ENCODE data around the gene SFPQ. TPM values are rescaled to one million over a fixed set of nuclear protein-coding genes. Genes with fewer than 3 reads are reported as not detected.

The SFPQ gene
- total and polyA plus RNA-seq, 2 of the 8 experiments (the other 6 are each of a cell fraction or from before 2014, with no cell fraction given), result 118 to 469 TPM

GRCh38 chr1:35226546-35226945 is 33.6 kb upstream of the SFPQ start:
- H3K56ac ChIP-seq (replicated peaks; ENCODE audit: insufficient read length, low read depth, low read length), result peak overlapping the region; percentile 1
- H3K4me3 ChIP-seq (ENCODE audit: extremely low read depth in 1 of 4, insufficient read depth in 2 of 4, low read depth in 3 of 4, low read length in 4 of 4), result no peak overlapping the region
- H3K4me2 ChIP-seq (ENCODE audit: insufficient read depth in 1 of 2, low read depth in 2 of 2, low read length in 2 of 2), result no peak overlapping the region
- H3K9me3 ChIP-seq (ENCODE audit: insufficient read depth in 2 of 2, low read depth in 1 of 2, low read length in 1 of 2), result no peaks in the 10 kb centered on the region
- no peak overlapping the region for H2BK5ac ChIP-seq (ENCODE audit: low read depth, low read length)
- no peak overlapping the region for H3K18ac ChIP-seq (ENCODE audit: extremely low read depth, low read length)
- H2BK12ac ChIP-seq (ENCODE audit: low read depth, low read length), result no peak overlapping the region
- no peaks in the 10 kb centered on the region for H3K27me3 ChIP-seq (replicated peaks in 1 of 4; ENCODE audit: control insufficient read depth in 3 of 4, extremely low read depth in 1 of 4, insufficient read depth in 3 of 4, low read length in 3 of 4)
- no peak overlapping the region for H4K91ac ChIP-seq (replicated peaks; ENCODE audit: insufficient read length, low read length)
- no peak overlapping the region for H3K14ac ChIP-seq (ENCODE audit: insufficient read length)
- no peaks in the 10 kb centered on the region for H4K20me1 ChIP-seq (replicated peaks in 1 of 2; ENCODE audit: control insufficient read depth in 1 of 2, insufficient read depth in 2 of 2, low read length in 2 of 2)
- H3K4me1 ChIP-seq (replicated peaks in 1 of 4; ENCODE audit: control insufficient read depth in 3 of 4, insufficient read depth in 4 of 4, low read length in 3 of 4), result no peaks in the 10 kb centered on the region
- no peak overlapping the region for H3K9ac ChIP-seq (replicated peaks in 1 of 4; ENCODE audit: extremely low read depth in 1 of 4, low read depth in 3 of 4, low read length in 3 of 4)
- H2BK15ac ChIP-seq (ENCODE audit: low read length), result no peak overlapping the region
- no peaks in the 10 kb centered on the region for H3K79me2 ChIP-seq (ENCODE audit: control insufficient read depth in 1 of 2, insufficient read depth in 2 of 2, low read length in 2 of 2)
- TF ChIP-seq ZNF274 (IDR thresholded peaks at IDR 0.05; ENCODE audit: borderline replicate concordance, extremely low read depth, low read length), result no peak
- TF ChIP-seq SRF (IDR thresholded peaks at IDR 0.05; ENCODE audit: low read depth, low read length), result no peak
- no peak for TF ChIP-seq POU5F1 (IDR thresholded peaks at IDR 0.05; ENCODE audit: low read depth, low read length)
- no peak for FAIRE-seq
- H4K5ac ChIP-seq (ENCODE audit: insufficient read length, low read depth, low read length), result no peak overlapping the region
- H2BK120ac ChIP-seq (replicated peaks; ENCODE audit: low read depth, low read length), result no peak overlapping the region
- POLR2A ChIA-PET (ENCODE audit: partially characterized antibody), result interaction anchor here (0.8 to 1.4 kb wide), 5 partner anchors 15 to 46 kb away, joined by 3 to 4 read pairs (median 3); partner anchors contain the start of gene ZMYM4
- H2BK20ac ChIP-seq (ENCODE audit: low read length), result no peak overlapping the region
- WGBS, 2 experiments (ENCODE audit: extremely low coverage in 1 of 2, insufficient coverage in 1 of 2, insufficient read length in 1 of 2, insufficient replicate concordance in 2 of 2, low coverage in 1 of 2, low lambda C conversion rate in 2 of 2, missing lambda C conversion rate in 1 of 2), result 97% methylated on average over 2 of the region's 2 CpGs; no CpG with 5 or more reads in 1 of the 2 experiments
- no peak overlapping the region for H3K27ac ChIP-seq (ENCODE audit: low read depth, low read length)
- H2AK5ac ChIP-seq (ENCODE audit: low read depth, low read length), result no peak overlapping the region
- CTCF ChIA-PET (ENCODE audit: partially characterized antibody), result interaction anchor here (0.6 to 0.7 kb wide), 2 partner anchors 136 to 339 kb away, joined by 3 read pairs; no protein-coding TSS in a partner anchor
- H3K36me3 ChIP-seq (ENCODE audit: control insufficient read depth in 2 of 4, insufficient read depth in 4 of 4, low read length in 3 of 4), result no peaks in the 10 kb centered on the region
- no peak overlapping the region for H4K8ac ChIP-seq (ENCODE audit: extremely low read depth, insufficient read depth, low read length)
- no peaks in the 10 kb centered on the region for H3K23me2 ChIP-seq (ENCODE audit: low read depth, low read length)
- no peaks in the 10 kb centered on the region for H3K79me1 ChIP-seq (ENCODE audit: low read depth, low read length)
- no peak overlapping the region for H3K23ac ChIP-seq (ENCODE audit: insufficient read length)
- no peak for DNase-seq (ENCODE audit: low read depth in 1 of 2, low spot score in 2 of 2)
- no peak overlapping the region for H2AFZ ChIP-seq (ENCODE audit: low read length)
- no peak overlapping the region for H3K4ac ChIP-seq (replicated peaks; ENCODE audit: insufficient read length, low read depth, low read length)
